Fibroblast of lung (primary cell): Measurements from ENCODE around the gene PHLDA1.

Experiments
- CTCF ChIP-seq, 2 donors: IDR thresholded peaks in 1 of 2; conservative IDR thresholded peaks in 1 of 2; 1 replicate in 1 of 2; 2 replicates in 1 of 2; pipeline ENCODE4 v1.5.1; 2011 to 2012; ENCODE audit warnings: low read length in 2 of 2, control low read depth in 1 of 2, inconsistent platforms in 1 of 2, low read depth in 1 of 2, mild to moderate bottlenecking in 1 of 2
- EZH2 ChIP-seq: IDR thresholded peaks from 2 replicates; pipeline ENCODE4 v1.5.1; 2012; ENCODE audit warnings: low read length, control low read depth, mild to moderate bottlenecking; ENCODE audit errors: missing control alignments

- TF ChIP-seq EZH2 (no peak), CTCF (conservative IDR thresholded peaks at IDR 0.05 in 1 of 2, IDR thresholded peaks at IDR 0.05 in 1 of 2; ENCODE audit: low read depth in 1 of 2, low read length in 2 of 2) (no peak)
These were observed 34.3 kb upstream of the PHLDA1 start for GRCh38 chr12:76065917-76066316.
